HG03432 (cell line): ENCODE data around the gene NAMPT.
"Not testable (repeated sequence)": the region's sequence is repeated elsewhere in the genome, so short reads cannot be mapped to it uniquely, and the experiment has no call there.

Experiments used
- ATAC-seq: cut with Tn5 transposase; IDR thresholded peaks from one replicate; pipeline ENCODE4 v1.9.1; 2021; ENCODE audit warnings: mild to moderate bottlenecking, moderate library complexity; ENCODE audit not compliant: unreplicated experiment

Gene NAMPT

GRCh38 chr7:106236065-106236464, 48.7 kb downstream of the NAMPT start:
- no peak for ATAC-seq

GRCh38 chr7:106234425-106234824, 50.4 kb downstream of the NAMPT start:
- no peak for ATAC-seq

- ATAC-seq: no peak
Observed at GRCh38 chr7:106231856-106232490, 52.8 kb downstream of the NAMPT start.

- no peak for ATAC-seq
Observed at GRCh38 chr7:106225856-106226255, 58.9 kb downstream of the NAMPT start.

GRCh38 chr7:106224797-106225196, 60.0 kb downstream of the NAMPT start:
- no peak for ATAC-seq

- no peak for ATAC-seq
Observed at GRCh38 chr7:106223156-106223555, 61.6 kb downstream of the NAMPT start.

- no peak for ATAC-seq
Observed at GRCh38 chr7:106222545-106222944, 62.2 kb downstream of the NAMPT start.

GRCh38 chr7:106220307-106220706, 64.5 kb downstream of the NAMPT start:
- ATAC-seq: no peak

- no peak for ATAC-seq
Observed at GRCh38 chr7:106219170-106219569, 65.6 kb downstream of the NAMPT start.

GRCh38 chr7:106218546-106218945, 66.2 kb downstream of the NAMPT start:
- ATAC-seq: no peak

GRCh38 chr7:106216923-106217542, 67.8 kb downstream of the NAMPT start:
- no peak for ATAC-seq

GRCh38 chr7:106216517-106216922, 68.3 kb downstream of the NAMPT start:
- no peak for ATAC-seq

GRCh38 chr7:106215868-106216516, 68.8 kb downstream of the NAMPT start:
- ATAC-seq: no peak

- ATAC-seq: not testable (repeated sequence)
Observed at GRCh38 chr7:106208944-106209343, 75.8 kb downstream of the NAMPT start.

GRCh38 chr7:106206826-106207541, 77.8 kb downstream of the NAMPT start:
- no peak for ATAC-seq

- peak; percentile 75 for ATAC-seq
Observed at GRCh38 chr7:106205621-106206222, 79.1 kb downstream of the NAMPT start.

- ATAC-seq: no peak
Observed at GRCh38 chr7:106203473-106203872, 81.3 kb downstream of the NAMPT start.

GRCh38 chr7:106201164-106201563, 83.6 kb downstream of the NAMPT start:
- ATAC-seq: no peak

- no peak for ATAC-seq
Observed at GRCh38 chr7:106199813-106200364, 84.9 kb downstream of the NAMPT start.

- no peak for ATAC-seq
Observed at GRCh38 chr7:106199024-106199423, 85.8 kb downstream of the NAMPT start.
